ENCODE data around the gene WBP1.

DNA sequence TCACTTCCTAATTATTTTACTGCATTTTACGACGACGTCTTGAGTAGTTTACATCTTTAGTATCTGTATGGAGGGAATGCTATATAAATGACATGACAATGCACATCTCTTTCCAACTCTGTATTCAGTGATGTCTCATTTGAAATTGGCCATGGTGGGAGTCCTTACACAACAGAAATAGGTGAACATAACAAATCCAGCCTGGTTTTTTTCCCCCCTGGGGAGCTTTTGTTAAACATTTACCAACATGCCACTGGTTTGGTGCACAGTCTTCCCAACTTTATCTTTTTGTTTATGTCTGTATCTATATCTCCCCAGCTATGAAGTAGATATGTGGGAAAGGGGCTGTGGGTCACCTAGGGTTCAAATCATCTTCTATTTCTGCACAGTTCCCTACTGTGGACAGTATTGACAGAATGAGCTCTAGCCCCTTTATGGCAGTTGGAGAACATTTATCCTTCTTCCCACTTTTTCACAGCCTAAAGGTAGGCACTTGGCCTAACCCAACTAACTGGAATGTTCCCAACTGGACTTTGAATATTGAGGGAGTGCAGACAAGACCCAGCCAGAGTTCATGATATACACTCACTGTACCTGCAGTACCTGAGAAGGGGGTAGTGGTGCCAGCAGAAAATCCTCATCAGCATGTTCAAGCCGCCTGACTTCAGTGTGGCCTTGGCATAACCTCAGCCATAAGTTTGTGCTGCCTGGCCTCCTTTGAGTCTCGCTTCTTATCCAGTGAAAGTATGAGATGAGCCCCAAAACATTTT, 10.8 kb upstream of the WBP1 start:
- TF ChIP-seq, protein P1, sequence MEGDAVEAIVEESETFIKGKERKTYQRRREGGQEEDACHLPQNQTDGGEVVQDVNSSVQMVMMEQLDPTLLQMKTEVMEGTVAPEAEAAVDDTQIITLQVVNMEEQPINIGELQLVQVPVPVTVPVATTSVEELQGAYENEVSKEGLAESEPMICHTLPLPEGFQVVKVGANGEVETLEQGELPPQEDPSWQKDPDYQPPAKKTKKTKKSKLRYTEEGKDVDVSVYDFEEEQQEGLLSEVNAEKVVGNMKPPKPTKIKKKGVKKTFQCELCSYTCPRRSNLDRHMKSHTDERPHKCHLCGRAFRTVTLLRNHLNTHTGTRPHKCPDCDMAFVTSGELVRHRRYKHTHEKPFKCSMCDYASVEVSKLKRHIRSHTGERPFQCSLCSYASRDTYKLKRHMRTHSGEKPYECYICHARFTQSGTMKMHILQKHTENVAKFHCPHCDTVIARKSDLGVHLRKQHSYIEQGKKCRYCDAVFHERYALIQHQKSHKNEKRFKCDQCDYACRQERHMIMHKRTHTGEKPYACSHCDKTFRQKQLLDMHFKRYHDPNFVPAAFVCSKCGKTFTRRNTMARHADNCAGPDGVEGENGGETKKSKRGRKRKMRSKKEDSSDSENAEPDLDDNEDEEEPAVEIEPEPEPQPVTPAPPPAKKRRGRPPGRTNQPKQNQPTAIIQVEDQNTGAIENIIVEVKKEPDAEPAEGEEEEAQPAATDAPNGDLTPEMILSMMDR (IDR thresholded peaks at IDR 0.05; ENCODE audit: insufficient read depth, low read length, poor library complexity, severe bottlenecking) = no peak
- no peak for TF ChIP-seq EZH2phosphoT487 (conservative IDR thresholded peaks at IDR 0.05; ENCODE audit: low read length)

All from SU-DHL-6 (cell line).